NCI-H2227 (cell line): ENCODE data around the gene ANKRD44.
"Not testable (repeated sequence)": the region's sequence is repeated elsewhere in the genome, so short reads cannot be mapped to it uniquely, and the experiment has no call there.

Experiments used
- DNase-seq: peaks from one replicate; lab custom pipeline; 2025; ENCODE audit not compliant: unreplicated experiment; lab: John Stamatoyannopoulos, UW

Gene ANKRD44

GRCh38 chr2:197292619-197293018 lies 18.0 kb downstream of the ANKRD44 start:
- no peak for DNase-seq

DNA sequence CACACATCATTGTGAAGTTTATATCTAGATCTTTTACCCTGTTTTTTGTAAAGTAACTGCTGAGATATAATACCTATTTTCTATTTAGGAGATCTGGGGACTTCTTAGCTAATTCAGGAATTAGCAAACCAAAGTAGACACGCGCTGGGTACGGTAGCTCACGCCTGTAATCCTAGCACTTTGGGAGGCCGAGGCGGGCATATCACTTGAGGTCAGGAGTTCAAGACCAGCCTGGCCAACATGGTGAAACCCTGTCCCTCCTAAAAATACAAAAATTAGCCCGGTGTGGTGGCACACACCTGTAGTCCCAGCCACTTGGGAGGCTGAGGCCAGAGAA lies 23.0 kb downstream of the ANKRD44 start:
- DNase-seq: not testable (repeated sequence)

DNA sequence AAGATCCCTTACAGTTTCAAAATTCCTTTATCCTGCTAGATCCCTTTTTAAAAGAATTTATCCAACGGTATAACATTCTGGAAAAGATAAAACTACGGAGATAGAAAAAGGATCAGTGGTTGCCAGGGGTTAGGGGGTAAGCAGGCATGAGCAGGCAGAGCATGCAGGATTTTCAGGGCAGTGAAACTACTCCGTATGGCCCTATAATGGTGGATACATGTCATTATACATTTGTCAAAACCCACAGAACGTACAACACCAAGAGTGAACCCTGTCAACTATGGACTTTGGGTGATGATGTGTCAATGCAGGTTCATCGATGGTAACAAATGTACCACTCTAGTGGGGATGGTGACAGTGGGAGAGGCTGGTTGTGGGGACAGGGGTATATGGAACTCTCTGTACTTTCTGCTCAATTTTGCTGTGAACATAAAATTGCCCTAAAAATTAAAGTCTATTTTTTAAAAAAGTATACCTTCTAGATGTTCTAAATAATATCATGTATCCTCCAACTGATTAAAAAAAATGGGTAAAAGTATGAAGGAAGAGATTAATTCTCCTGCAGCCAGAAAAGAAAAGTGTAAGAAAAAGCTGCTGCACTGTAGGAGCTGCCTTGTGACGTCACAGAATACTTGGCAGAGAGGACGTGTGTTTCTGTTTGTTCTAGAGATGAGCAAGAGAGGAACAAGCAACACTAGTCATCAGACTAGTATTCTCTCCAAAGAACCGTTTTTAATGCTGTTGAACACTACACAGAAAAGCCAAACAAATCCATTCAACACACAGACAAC lies 23.6 kb downstream of the ANKRD44 start:
- no peak for DNase-seq

- DNase-seq: no peak
These were observed 25.2 kb downstream of the ANKRD44 start for GRCh38 chr2:197285361-197285760.

- DNase-seq: no peak
These were observed 25.6 kb downstream of the ANKRD44 start for GRCh38 chr2:197284956-197285355.

GRCh38 chr2:197281421-197281820 lies 29.2 kb downstream of the ANKRD44 start:
- no peak for DNase-seq

- DNase-seq: no peak
These were observed 30.4 kb downstream of the ANKRD44 start for GRCh38 chr2:197280015-197280702.

DNA sequence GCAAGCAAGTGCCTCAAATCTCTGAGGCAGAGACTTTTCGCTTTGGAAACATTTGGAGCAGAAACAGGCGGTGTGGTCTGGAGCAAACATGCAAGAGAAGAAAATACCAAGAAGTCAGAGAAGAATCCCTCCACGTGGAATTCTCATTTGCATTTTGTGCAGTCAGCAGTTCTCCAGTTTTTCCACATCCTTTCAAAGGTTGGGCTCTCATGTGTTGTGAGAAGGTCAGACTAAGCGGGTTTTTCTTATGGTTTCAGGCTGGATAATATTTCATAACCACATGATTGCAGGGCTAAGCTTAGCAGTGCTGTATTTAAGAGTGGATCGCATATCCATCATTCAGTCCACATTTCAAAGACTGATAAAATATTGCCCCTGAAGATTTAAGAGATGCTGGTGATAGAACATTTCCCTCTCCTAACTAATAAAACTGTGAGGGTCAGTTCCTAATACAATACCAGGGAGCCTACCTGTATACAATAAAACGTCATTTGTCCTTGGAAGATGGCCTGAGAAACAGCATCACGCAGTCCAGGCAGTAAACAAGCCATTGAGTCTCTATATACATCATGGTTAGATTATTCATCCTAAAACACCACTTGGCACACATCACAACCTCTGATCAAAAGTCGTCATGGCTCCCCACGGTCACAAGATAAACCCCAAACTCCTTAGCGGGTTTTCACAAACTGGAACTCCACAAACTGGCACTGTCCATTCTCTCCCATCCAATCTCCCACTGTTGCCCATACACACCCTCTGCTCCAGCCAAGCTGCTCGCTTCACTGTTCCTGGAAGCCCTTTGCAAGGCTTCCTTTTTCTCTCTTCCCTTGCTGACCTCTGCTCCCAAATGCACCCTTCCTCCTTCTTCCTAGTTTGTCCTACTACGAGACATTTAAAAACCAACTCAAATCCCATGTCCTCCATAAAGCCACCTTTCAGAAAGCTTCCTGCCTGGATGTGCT lies 31.5 kb downstream of the ANKRD44 start:
- no peak for DNase-seq

DNA sequence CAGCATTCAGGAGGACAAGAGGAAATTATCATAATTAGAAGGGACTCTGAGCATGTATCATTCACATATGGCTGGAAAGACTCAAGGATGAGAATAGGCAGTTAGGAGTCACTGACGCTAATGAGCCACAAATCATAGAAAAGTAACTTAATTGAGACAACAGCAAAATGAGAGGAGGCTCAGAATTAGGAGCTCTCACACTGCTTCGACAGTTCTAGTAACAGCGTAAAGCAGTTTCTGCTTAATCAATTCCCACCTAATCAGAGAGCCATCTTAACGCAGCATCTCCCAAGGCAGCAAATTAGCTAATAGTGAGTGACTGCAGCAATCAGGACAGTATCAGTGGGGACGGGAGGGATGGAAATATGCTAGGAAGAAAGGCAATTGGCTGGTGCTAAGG lies 32.8 kb downstream of the ANKRD44 start:
- DNase-seq: no peak

GRCh38 chr2:197276156-197276555 lies 34.4 kb downstream of the ANKRD44 start:
- DNase-seq: no peak

DNA sequence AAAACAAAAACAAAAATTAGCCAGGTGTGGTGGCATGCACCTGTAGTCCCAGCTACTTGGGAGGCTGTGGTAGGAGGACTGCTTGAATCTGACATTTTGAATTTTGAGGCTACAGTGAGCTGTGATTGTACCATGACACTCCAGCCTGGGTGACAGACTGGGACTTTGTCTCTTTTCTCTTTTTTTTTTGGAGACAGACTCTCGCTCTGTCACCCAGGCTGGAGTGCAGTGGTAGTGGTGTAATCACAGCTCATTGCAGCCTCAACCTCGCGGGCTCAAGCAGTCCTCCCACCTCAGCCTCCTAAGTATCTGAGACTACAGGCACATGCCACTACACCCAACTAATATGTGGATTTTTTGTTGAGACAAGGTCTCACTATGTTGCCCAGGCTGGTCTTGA lies 35.6 kb downstream of the ANKRD44 start:
- DNase-seq: no peak

DNA sequence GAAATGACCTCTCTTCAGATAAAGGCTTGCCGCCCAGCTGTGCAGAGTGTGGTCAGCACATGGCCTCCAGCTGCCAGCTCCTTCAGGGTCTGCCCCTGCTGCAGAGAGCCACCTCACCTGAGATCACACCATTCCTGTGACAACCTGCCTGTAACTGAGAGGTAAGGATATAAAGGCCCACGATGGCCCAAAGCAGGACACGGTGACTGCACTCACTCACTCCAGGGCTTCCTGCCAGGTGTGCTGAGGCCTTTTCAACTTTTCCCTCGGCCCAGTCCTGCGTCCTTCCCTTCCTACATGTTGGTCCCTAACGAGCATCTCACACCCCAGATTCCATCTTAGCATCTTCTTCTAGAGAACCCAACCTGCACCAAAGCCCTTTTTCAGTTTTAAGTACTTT lies 36.2 kb downstream of the ANKRD44 start:
- no peak for DNase-seq

- DNase-seq: no peak
These were observed 37.1 kb downstream of the ANKRD44 start for GRCh38 chr2:197273485-197273884.

DNA sequence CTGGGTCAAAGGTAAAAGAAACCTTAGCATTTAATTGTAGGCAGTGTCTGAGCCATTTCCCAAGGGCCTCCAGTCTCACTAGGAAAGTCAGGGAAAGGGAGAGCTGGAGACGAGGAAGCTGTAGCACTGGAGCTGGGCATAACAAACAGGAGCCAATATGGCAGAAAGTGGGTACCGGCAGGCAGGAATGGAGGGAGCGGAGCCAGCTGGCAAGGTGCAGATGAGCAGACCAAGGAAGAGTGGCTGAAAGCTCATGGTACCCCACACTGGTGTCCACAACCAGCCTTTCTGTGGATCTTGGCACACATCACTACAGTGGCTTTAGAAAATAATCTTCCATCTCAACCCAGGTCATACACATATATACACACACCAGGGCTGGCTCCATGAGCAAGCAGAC lies 40.0 kb downstream of the ANKRD44 start:
- DNase-seq: no peak

- DNase-seq: no peak
These were observed 40.8 kb downstream of the ANKRD44 start for GRCh38 chr2:197269815-197270214.

DNA sequence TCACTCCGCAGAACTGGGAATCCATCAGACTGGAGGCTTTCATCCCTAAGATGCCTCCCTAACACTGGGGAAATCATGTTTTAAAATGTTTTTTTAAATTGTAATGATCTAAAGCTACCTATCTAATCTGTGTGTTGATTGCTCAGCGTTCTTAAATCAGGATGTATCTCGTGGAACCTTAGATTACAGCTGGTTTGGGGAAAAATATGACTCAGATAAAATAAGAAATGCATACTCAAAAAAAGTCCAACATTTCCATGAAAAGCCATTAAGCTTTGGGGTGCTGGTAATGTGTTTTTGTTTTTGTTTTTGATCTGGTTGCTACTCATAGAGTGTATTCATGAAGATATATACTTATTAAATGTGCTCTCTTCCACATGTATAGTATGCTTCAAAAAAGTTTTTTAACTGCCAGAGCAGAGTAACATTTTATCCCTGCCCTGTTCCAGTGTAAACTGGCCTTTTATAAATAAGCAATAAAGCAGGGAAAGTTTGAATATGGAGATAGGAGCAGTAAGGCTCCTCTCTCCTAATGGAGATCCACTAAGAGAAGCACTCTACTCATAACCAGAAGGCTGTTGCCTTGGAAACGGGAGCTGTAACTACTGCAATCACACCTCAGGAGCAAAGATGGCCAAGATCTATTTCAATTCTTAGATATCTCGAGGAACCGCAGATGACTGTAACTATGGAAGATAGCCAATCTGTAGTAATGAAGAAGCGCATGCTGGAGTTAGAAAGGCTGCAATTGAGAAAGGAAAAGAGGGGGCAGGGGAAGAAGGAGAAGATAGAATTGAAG lies 41.6 kb downstream of the ANKRD44 start:
- DNase-seq: peak; percentile 86

DNA sequence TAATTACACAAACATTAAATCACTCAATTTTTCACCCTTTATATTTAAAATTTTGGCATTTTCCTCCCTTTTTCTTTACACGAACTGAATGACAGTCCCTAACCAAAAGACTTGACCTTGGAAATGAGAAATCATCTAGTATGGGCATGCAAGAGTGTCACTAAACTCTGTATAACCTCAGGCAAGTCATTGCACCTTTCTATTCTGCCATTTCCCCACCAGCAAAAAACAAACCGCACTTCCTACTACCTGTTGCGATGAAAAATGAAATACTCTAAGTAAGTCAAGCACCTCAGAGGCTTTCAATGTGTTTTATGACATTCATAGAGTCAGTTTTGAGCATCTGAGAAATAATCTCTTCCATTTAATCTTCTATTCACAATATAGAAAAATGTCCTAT lies 44.1 kb downstream of the ANKRD44 start:
- DNase-seq: no peak

DNA sequence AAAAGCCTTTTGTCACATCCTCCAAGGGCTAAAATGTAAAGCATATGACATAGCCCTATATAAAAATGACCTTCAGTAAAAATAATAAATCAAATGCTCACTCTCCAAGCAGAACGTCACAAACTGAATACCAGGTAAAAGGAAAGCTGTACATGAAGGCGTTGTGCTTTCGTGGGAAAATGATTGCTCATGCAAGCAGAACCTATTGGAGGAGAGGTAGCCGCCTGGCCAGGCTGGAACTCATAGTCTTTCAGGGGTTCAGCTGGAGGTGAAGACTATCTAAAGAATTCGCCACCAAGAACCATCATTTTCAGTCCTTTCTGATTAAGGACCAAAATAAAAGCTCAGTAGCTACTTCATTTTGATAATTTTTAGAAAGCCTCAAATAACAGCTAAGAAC lies 44.7 kb downstream of the ANKRD44 start:
- no peak for DNase-seq

DNA sequence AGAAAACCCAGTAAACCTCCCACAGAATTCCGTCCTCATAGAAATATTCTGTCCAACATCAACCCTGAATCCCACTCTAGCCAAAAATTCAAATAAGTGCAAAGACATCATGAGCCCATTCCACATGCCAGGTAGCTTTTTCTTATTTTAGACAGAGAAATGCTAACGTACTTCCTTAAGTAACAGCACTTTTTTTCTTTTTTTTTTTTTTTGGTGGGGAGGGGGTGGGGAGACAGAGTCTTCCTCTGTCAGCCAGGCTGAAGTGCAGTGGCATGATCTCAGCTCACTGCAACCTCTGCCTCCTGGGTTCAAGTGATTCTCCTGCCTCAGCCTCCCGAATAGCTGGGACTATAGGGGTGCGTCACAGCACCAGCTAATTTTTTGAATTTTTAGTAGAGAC lies 45.5 kb downstream of the ANKRD44 start:
- no peak for DNase-seq

GRCh38 chr2:197264332-197264731 lies 46.2 kb downstream of the ANKRD44 start:
- DNase-seq: no peak

GRCh38 chr2:197263077-197263476 lies 47.5 kb downstream of the ANKRD44 start:
- DNase-seq: no peak
